DOHH2 (cell line): ENCODE measurements around the gene MACROD2.

Experiments
- EZH2phosphoT487 ChIP-seq: fragments of 200-600 bp; sonication (generic); IDR thresholded peaks from 2 replicates; pipeline ENCODE4 v1.6.1; 2017; ENCODE audit warnings: borderline replicate concordance, mild to moderate bottlenecking, antibody characterized with exemption, low read length, moderate library complexity, mixed read lengths
- TF ChIP-seq, protein P1 (sequence below): fragments of 200-600 bp; sonication (generic); IDR thresholded peaks from one replicate; pipeline ENCODE4 v1.5.1; 2014; ENCODE audit warnings: antibody characterized with exemption, mild to moderate bottlenecking, low read depth, low read length; ENCODE audit not compliant: poor library complexity, severe bottlenecking

DNA sequence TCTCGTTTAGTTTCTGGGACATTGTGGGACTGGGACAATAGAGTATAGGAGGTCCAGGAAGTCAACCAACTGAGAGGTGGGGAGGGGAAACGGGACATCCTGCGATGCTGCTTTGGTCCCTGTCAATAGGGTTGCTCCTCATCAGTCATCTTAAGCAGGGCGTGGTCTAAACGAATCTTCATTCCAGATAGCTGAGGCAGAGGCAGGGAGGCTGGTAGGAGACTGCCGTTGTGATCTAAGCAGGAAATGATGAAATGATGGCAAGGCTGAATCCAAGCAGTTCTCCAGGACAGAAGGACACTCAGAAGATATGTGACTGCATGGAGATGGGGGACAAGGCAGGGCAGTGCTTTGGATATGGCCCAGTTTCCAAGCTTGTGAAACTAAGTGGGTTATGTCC is 1624.5 kb downstream of the MACROD2 start:
- TF ChIP-seq, protein P1, sequence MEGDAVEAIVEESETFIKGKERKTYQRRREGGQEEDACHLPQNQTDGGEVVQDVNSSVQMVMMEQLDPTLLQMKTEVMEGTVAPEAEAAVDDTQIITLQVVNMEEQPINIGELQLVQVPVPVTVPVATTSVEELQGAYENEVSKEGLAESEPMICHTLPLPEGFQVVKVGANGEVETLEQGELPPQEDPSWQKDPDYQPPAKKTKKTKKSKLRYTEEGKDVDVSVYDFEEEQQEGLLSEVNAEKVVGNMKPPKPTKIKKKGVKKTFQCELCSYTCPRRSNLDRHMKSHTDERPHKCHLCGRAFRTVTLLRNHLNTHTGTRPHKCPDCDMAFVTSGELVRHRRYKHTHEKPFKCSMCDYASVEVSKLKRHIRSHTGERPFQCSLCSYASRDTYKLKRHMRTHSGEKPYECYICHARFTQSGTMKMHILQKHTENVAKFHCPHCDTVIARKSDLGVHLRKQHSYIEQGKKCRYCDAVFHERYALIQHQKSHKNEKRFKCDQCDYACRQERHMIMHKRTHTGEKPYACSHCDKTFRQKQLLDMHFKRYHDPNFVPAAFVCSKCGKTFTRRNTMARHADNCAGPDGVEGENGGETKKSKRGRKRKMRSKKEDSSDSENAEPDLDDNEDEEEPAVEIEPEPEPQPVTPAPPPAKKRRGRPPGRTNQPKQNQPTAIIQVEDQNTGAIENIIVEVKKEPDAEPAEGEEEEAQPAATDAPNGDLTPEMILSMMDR, result no peak
- no peak for TF ChIP-seq EZH2phosphoT487
